SK-N-MC (cell line): ENCODE results near the gene ASGR2.

ENCODE experiments used
- EZH2 ChIP-seq: fragments of 200-600 bp; sonication (generic); IDR thresholded peaks from one replicate; pipeline ENCODE4 v1.6.1; 2017; ENCODE audit warnings: antibody characterized with exemption
- FOXP2 ChIP-seq: optimal IDR thresholded peaks from 2 replicates; pipeline ENCODE3; 2011; ENCODE audit warnings: mild to moderate bottlenecking, moderate library complexity; ENCODE audit not compliant: insufficient read depth; ENCODE audit errors: extremely low read length, control extremely low read depth
- POLR2AphosphoS5 ChIP-seq: IDR thresholded peaks from 2 replicates; pipeline ENCODE4 v1.6.1; 2012; ENCODE audit warnings: mild to moderate bottlenecking, low read depth, low read length, borderline replicate concordance

GRCh38 chr17:7130621-7131422 lies 16.2 kb upstream of the ASGR2 start:
- no peak for TF ChIP-seq POLR2AphosphoS5
- TF ChIP-seq EZH2 = no peak
- TF ChIP-seq FOXP2 = no peak
